Muscle layer of colon (tissue), 2 donors: ENCODE measurements around the gene FAM161B.
"Not testable (repeated sequence)": the region's sequence is repeated elsewhere in the genome, so short reads cannot be mapped to it uniquely, and the experiment has no call there.

ENCODE experiments used
- H3K27ac ChIP-seq: one replicate; pipeline ENCODE4 v1.7.0; 2013; ENCODE audit warnings: low read depth, mild to moderate bottlenecking, low read length, moderate library complexity
- H3K27me3 ChIP-seq, 2 donors: one replicate each; pipeline ENCODE4 v1.7.0; 2013; ENCODE audit warnings: low read length in 2 of 2, mild to moderate bottlenecking in 2 of 2; ENCODE audit not compliant: insufficient read depth in 2 of 2, control insufficient read depth in 1 of 2
- H3K36me3 ChIP-seq: one replicate; pipeline ENCODE4 v1.7.0; 2013; ENCODE audit warnings: mild to moderate bottlenecking, low read length; ENCODE audit not compliant: insufficient read depth
- H3K4me1 ChIP-seq: one replicate; pipeline ENCODE4 v1.7.0; 2013; ENCODE audit warnings: mild to moderate bottlenecking, low read length; ENCODE audit not compliant: insufficient read depth
- H3K4me3 ChIP-seq, 2 donors: one replicate each; pipeline ENCODE4 v1.7.0; 2013; ENCODE audit warnings: low read length in 2 of 2, low read depth in 1 of 2, mild to moderate bottlenecking in 1 of 2, moderate library complexity in 1 of 2
- H3K9ac ChIP-seq: one replicate; pipeline ENCODE4 v1.7.0; 2013; ENCODE audit warnings: low read length
- H3K9me3 ChIP-seq: one replicate; pipeline ENCODE4 v1.7.0; 2013; ENCODE audit warnings: mild to moderate bottlenecking, low read length
- donor health status: abdominal sarcoma.
- donor health status: Adenocarcinoma of cecum.

FAM161B gene, protein sequence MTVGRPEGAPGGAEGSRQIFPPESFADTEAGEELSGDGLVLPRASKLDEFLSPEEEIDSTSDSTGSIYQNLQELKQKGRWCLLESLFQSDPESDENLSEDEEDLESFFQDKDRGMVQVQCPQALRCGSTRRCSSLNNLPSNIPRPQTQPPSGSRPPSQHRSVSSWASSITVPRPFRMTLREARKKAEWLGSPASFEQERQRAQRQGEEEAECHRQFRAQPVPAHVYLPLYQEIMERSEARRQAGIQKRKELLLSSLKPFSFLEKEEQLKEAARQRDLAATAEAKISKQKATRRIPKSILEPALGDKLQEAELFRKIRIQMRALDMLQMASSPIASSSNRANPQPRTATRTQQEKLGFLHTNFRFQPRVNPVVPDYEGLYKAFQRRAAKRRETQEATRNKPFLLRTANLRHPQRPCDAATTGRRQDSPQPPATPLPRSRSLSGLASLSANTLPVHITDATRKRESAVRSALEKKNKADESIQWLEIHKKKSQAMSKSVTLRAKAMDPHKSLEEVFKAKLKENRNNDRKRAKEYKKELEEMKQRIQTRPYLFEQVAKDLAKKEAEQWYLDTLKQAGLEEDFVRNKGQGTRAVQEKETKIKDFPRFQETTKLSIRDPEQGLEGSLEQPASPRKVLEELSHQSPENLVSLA

DNA sequence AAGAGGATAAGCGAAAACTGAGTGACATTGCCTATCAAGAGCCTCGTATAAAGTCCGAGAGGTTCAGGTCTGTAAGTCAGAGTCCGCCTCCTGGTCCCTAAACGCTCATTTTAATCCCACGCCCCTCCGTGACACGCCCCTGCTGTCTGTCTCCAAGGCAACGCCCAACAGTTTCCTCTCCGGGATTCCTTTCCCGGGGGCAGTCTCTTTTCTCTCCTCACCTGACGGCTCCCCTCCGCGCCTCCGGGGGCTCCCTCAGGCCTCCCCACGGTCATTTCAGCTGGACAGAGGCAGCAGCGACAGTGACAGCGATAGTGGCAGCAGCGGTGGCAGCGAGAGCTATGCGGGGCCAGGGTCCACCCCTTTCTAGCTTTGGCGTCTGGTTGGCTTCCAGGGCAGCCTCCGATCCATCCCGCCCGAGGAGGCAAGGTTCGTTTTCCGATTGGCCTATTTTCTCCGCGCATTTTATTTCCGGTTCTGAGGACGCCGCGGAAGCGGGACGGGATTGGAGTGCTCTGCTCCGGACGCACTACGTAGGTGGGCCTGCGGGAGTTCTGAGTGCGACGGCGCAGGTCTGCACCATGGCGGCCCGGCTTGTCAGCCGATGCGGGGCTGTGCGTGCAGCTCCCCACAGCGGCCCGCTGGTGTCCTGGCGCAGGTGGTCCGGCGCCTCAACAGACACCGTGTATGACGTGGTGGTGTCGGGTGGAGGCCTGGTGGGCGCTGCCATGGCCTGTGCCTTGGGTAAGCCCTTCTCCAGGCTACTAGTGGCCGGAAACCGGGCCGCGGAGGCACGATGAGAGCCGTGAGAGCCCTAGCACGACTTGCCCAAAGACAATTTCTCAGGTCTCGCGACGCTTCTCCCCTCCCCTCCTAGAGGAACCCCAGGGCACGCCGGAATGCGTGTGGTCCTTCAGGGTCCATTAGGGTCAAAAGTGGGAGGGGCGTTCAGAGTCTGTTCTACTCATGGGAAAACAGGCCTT, at the start of gene FAM161B, which contains the start of gene COQ6:
TSS of gene FAM161B (minus strand) at position 343 of the 983 bp plus-strand sequence. CDS start at position 275, 68 bp downstream.
TSS of gene COQ6 (plus strand) at position 551 of the 983 bp plus-strand sequence. CDS start at position 582, 31 bp downstream.
- Histone ChIP-seq H3K4me1 (peaks cover 8% of the 10 kb centered on the region), H3K4me3 (peak within 1 kb of the TSS; percentile 54 to 89), H3K36me3 (peaks cover 19% of the 10 kb centered on the region), H3K9me3 (no peaks in the 10 kb centered on the region), H3K27me3 (no peaks in the 10 kb centered on the region), H3K27ac (peak within 1 kb of the TSS; percentile 78), H3K9ac (peak within 1 kb of the TSS; percentile 66)

DNA sequence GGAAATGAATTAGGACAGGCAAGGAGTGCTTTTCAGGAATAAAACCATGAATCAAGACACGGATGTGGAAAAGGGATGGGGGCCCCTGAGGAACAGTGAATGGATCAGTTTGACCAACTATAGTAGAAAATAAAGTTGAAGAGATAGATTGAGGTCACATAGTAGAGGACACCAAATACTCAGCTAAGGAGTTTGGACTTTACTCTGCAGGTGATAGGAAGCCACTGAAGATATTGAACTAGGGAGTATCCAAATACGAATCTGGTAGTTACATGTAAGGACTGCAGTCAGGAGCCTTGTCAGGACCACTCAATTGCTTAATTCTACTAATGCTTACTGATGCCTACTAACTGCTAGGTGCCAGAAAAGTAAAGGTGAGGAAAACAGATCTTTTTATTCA, 48.8 kb upstream of the FAM161B start:
- Histone ChIP-seq H3K36me3 (peaks cover 7% of the 10 kb centered on the region), H3K9me3 (no peaks in the 10 kb centered on the region), H3K27me3 (no peaks in the 10 kb centered on the region), H3K9ac (no peak overlapping the region), H3K4me1 (no peaks in the 10 kb centered on the region), H3K4me3 (no peak overlapping the region), H3K27ac (no peak overlapping the region)

DNA sequence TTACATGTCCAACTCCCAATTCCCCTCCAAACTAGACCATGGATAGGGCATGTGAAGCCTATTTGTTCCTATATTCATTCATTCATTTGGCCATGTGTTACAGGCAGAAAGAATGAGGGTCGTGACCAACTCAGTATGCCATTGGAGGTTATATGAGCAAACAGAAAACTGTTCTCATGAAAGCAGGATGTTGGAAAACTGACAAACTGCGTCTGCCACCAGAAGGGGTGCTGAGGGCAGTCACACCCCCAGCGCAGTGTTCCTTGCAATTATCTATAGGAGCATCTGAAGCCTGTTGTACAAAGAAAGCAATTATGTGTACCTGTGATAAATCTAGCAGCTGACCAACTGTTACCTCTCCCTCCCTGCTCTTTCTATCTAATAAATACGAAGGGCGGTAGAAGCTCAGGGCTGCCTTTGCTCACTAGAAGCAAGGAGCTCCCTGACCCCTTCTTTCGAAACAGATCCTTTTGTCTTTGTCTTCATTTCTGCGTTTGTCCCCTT, 48.1 kb upstream of the FAM161B start:
- peaks cover 7% of the 10 kb centered on the region for H3K36me3 ChIP-seq
- no peaks in the 10 kb centered on the region for H3K9me3 ChIP-seq
- H3K4me1 ChIP-seq = no peaks in the 10 kb centered on the region
- H3K27ac ChIP-seq = no peak overlapping the region
- H3K4me3 ChIP-seq = no peak overlapping the region
- no peaks in the 10 kb centered on the region for H3K27me3 ChIP-seq
- H3K9ac ChIP-seq = no peak overlapping the region

DNA sequence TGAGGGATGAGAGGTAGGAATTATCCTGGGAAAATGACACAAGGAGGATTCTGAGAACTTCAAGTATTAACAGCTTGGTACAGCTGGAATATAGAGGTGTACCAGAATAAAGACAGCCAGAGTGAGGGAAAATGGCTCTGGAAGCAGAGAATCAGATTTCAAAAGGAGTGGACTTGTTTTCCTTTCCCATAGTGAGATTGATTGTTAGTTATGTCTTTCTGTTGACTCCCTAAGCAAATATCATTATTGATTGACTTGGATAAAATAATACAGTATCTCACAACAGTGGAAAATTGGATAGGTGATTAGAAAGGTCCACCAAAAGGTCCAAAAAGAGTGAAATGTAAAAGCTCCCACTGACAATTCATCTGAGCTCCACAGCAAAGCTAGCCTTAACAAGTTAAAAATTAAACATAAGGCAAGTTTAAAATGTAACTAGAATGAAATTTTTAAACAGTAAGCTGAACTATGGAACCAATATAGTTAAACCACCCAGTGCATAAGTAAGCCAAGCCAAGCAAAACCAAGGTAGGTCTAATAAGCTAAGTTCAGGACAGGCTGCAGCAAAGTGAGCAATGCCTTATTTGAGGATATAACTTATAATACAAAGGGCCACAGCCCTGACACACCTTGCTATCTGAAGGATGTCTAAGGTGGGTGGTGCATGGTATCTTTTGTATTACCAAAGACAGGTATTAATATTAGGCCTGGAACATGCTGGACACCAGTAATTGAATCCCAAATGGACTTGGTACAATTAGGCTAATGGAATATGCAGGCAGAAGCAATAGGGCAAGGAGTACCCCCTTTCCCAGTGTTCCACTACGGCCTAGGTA, 47.4 kb upstream of the FAM161B start:
- no peak overlapping the region for H3K9ac ChIP-seq
- no peak overlapping the region for H3K4me3 ChIP-seq
- no peaks in the 10 kb centered on the region for H3K9me3 ChIP-seq
- no peaks in the 10 kb centered on the region for H3K4me1 ChIP-seq
- H3K36me3 ChIP-seq = peaks cover 7% of the 10 kb centered on the region
- no peak overlapping the region for H3K27ac ChIP-seq
- no peaks in the 10 kb centered on the region for H3K27me3 ChIP-seq

DNA sequence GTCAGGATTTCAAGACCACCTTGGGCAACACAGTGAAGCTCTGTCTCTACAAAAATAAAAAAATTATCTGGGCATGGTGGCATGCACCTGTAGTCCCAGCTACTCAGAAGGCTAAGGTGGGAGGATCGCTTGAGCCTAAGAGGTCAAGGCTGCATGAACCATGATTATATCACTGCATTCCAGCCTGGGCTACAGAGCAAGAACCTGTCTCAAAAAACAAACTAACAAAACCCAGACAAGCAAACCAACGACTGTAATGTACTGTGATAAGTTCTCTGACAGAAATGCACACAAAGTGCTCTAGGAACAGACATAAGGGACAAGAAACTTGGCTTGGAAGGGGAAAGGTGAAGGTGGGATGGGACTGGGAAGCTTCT, 46.8 kb upstream of the FAM161B start:
- H3K9me3 ChIP-seq = no peaks in the 10 kb centered on the region
- H3K4me3 ChIP-seq = no peak overlapping the region
- no peak overlapping the region for H3K27ac ChIP-seq
- peaks cover 7% of the 10 kb centered on the region for H3K36me3 ChIP-seq
- H3K9ac ChIP-seq = no peak overlapping the region
- no peaks in the 10 kb centered on the region for H3K27me3 ChIP-seq
- H3K4me1 ChIP-seq = no peaks in the 10 kb centered on the region

DNA sequence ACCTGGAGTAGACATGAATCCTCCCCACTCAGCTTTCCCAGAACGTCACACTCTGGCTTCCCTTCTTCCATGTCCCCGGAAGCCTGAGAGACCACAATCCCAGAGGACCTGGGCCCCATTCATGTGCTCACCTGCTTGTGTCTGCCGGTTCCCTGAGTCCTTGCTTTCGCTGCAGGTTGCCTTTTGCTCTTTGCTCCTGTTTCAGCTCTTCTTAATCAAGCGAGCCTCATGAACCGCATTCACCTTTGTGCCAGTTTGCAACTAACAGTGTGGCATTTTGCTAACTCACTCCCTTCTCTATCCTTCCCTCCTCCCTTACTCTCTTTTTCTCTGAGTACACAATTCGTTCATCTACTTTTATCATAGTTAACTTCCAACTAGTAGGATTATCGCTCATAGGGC, 46.1 kb upstream of the FAM161B start:
- H3K9ac ChIP-seq = no peak overlapping the region

DNA sequence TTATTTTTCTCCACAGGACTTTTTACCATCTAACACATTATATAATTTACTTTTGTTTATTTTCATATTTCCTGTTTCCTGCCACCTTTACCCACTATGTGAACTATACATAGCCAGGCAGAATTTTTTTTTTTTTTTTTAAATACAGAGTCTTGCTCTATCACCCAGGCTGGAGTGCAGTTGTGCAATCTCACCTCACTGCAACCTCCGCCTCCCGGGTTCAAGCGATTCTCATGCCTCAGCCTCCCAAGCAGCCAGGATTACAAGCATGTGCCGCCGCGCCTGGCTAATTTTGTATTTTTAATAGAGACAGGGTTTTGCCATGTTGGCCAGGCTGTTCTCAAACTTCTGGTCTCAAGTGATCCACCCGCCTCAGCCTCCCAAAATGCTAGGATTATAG, 45.0 kb upstream of the FAM161B start:
- not testable (repeated sequence) for H3K27me3 ChIP-seq, H3K36me3 ChIP-seq, H3K9ac ChIP-seq, H3K9me3 ChIP-seq, H3K4me3 ChIP-seq, H3K4me1 ChIP-seq, H3K27ac ChIP-seq

More for the DNA sequence above, 46.1 kb upstream of the FAM161B start:
- H3K9me3 ChIP-seq = no peaks in the 10 kb centered on the region
- no peak overlapping the region for H3K27ac ChIP-seq
- H3K36me3 ChIP-seq = peaks cover 7% of the 10 kb centered on the region
- H3K4me1 ChIP-seq = no peaks in the 10 kb centered on the region
- H3K27me3 ChIP-seq = no peaks in the 10 kb centered on the region
- H3K4me3 ChIP-seq = no peak overlapping the region

DNA sequence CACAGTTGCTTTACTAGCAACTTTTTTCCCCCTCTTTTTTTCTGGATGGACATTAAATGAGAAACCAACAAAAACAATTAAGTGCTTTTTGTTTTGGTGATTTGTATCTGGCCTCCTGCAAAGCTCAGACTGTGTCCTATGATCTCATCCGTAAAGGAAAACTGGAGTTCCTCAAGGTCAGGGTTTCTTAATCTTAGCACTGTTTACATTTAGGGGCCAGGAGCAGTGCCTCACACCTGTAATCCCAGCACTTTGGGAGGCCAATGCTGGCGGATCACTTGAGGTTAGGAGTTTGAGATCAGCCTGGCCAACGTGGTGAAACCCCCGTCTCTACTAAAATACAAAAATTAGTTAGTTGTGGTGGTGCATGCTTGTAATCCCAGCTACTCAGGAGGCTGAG, 41.2 kb upstream of the FAM161B start:
- Histone ChIP-seq H3K36me3 (peaks cover 13% of the 10 kb centered on the region), H3K27ac (no peak overlapping the region), H3K27me3 (no peaks in the 10 kb centered on the region), H3K4me3 (no peak overlapping the region), H3K9me3 (no peaks in the 10 kb centered on the region), H3K9ac (no peak overlapping the region), H3K4me1 (no peaks in the 10 kb centered on the region)

DNA sequence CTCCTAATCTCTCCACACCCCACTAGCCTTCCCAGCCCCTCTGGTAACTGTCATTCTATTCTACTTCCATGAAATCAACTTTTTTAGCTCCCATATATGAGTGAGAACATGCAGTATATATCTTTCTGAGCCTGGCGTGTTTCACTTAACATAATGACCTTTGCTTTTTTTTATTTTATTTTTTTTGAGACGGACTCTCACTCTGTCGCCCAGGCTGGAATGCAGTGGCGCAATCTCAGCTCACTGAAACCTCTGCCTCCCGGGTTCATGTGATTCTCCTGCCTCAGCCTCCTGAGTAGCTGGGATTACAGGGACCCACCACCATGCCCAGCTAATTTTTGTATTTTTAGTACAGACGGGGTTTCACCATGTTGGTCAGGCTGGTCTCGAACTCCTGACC, 38.8 kb upstream of the FAM161B start:
- H3K27ac ChIP-seq, H3K9ac ChIP-seq, H3K9me3 ChIP-seq, H3K4me3 ChIP-seq, H3K27me3 ChIP-seq, H3K4me1 ChIP-seq: not testable (repeated sequence)
- H3K36me3 ChIP-seq = peaks cover 14% of the 10 kb centered on the region

DNA sequence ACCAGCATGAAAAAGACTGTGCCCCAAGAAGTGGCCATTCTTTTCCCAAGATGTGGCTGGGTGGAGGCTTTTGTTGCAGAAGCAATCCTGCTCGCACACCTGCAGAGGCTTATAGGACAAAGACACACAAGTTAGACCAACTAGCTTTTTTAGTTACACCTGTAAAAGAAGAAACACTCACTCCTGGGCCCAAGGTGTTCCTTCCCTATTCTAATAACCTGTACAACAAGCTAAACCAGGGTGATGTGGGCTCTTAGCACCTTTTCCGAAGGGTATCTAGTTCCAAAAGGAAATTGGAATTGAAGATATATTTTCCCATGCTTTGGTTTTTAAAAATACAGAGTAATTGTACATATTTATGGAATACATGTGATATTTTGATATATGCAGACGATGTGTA, 38.2 kb upstream of the FAM161B start:
- no peaks in the 10 kb centered on the region for H3K9me3 ChIP-seq
- peaks cover 14% of the 10 kb centered on the region for H3K36me3 ChIP-seq
- H3K9ac ChIP-seq = no peak overlapping the region
- H3K4me1 ChIP-seq = no peaks in the 10 kb centered on the region
- no peak overlapping the region for H3K27ac ChIP-seq
- H3K4me3 ChIP-seq = no peak overlapping the region
- H3K27me3 ChIP-seq = no peaks in the 10 kb centered on the region
